ENCODE data around the gene FN3KRP. TPM values are rescaled to one million over a fixed set of nuclear protein-coding genes. Genes with fewer than 3 reads are reported as not detected.

Gene FN3KRP
- total and polyA plus RNA-seq, 2 experiments from 2014 or later = 17.0 to 27.4 TPM

DNA sequence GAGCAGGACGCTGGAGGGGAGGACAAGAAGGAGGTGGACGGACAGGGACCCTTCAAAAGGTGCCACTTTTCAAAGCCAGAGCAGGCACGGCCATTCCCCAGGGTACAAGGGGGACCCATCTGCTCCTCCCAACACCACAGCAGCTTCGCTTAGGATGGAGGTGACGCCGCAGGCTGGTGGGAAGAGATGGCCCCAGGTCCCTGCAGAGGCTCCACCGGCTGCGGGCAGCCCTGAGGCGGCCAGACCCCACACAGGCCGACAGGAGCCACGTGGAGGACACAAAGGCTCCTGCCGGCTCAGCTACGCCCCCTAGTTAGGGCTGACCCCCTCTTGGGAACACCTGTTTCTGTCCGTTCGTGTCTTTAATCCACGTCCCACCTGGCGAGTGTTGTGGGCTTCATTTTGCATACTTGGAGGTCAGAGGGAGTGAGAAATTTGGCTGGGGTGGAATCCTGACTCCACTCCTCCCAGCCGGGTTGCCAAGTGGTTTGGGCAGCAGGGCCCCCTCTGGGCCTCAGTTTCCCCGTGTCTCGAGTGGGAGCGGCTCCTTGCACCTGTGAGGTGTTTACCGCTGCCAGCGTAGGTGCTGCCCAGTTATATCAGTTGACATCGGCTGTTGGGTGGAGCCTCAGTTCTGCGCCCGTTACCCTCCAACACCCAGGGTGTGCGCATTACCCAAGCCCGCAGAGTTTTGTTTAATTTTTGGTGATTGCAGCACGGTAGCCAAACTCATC lies 5.8 kb upstream of the FN3KRP start:
- 87% methylated on average over 29 of the region's 29 CpGs for WGBS (ENCODE audit: low lambda C conversion rate, missing lambda C conversion rate)
- Histone ChIP-seq H3K27me3 (no peaks in the 10 kb centered on the region), H4K20me1 (ENCODE audit: insufficient read depth, poor library complexity, severe bottlenecking) (no peaks in the 10 kb centered on the region), H3K79me2 (no peaks in the 10 kb centered on the region), H3K9me3 (ENCODE audit: low read depth) (no peaks in the 10 kb centered on the region), H2AFZ (no peak overlapping the region), H3K4me2 (no peak overlapping the region), H3K4me1 (ENCODE audit: insufficient read depth) (peaks cover 1% of the 10 kb centered on the region), H3K9me2 (replicated peaks; ENCODE audit: insufficient read depth) (no peaks in the 10 kb centered on the region), H3K4me3 (no peak overlapping the region), H3K27ac (no peak overlapping the region), H3K36me3 (replicated peaks; ENCODE audit: insufficient read depth, low read depth) (no peaks in the 10 kb centered on the region)
- DNase-seq (ENCODE audit: low spot score) = no peak
- TF ChIP-seq EZH2phosphoT487 (IDR thresholded peaks at IDR 0.05; ENCODE audit: low read depth, severe bottlenecking, unreplicated experiment) (no peak), EZH2 (IDR thresholded peaks at IDR 0.05; ENCODE audit: borderline replicate concordance) (no peak)
- TF ChIP-seq, protein P1, sequence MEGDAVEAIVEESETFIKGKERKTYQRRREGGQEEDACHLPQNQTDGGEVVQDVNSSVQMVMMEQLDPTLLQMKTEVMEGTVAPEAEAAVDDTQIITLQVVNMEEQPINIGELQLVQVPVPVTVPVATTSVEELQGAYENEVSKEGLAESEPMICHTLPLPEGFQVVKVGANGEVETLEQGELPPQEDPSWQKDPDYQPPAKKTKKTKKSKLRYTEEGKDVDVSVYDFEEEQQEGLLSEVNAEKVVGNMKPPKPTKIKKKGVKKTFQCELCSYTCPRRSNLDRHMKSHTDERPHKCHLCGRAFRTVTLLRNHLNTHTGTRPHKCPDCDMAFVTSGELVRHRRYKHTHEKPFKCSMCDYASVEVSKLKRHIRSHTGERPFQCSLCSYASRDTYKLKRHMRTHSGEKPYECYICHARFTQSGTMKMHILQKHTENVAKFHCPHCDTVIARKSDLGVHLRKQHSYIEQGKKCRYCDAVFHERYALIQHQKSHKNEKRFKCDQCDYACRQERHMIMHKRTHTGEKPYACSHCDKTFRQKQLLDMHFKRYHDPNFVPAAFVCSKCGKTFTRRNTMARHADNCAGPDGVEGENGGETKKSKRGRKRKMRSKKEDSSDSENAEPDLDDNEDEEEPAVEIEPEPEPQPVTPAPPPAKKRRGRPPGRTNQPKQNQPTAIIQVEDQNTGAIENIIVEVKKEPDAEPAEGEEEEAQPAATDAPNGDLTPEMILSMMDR (IDR thresholded peaks at IDR 0.05; ENCODE audit: poor library complexity) = no peak

DNA sequence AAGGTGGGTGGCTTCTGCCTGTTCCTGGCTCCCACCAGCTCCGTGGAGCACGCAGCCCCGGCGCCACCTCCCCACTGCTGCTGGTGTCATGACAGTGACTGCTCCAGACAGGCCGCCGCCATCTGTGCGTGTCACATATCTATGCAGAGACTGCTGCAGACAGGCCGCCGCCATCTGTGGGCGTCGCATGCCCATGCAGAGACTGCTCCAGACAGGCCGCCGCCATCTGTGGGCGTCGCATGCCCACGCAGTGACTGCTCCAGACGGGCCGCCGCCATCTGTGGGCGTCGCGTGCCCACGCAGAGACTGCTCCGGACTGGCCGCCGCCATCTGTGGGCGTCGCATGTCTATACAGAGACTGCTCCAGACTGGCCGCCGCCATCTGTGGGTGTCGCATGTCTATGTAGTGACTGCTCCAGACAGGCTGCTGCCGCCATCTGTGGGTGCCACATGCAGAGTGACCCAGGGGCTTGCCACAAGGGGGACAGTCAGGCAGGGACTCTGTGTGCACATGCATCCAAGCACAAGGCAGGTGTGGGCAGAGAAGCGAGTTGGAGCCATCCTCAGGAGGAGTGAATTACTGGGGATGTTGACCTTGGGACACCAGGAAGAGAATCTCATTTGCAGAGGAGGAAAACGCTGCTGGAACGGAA lies 3.3 kb upstream of the FN3KRP start:
- Histone ChIP-seq H3K4me2 (no peak overlapping the region), H3K79me2 (peaks cover 13% of the 10 kb centered on the region), H3K27ac (no peak overlapping the region), H2AFZ (no peak overlapping the region), H3K27me3 (no peaks in the 10 kb centered on the region), H3K36me3 (replicated peaks; ENCODE audit: insufficient read depth, low read depth) (no peaks in the 10 kb centered on the region), H3K9me3 (ENCODE audit: low read depth) (no peaks in the 10 kb centered on the region), H4K20me1 (ENCODE audit: insufficient read depth, poor library complexity, severe bottlenecking) (no peaks in the 10 kb centered on the region), H3K9me2 (replicated peaks; ENCODE audit: insufficient read depth) (no peaks in the 10 kb centered on the region), H3K4me1 (ENCODE audit: insufficient read depth) (peaks cover 8% of the 10 kb centered on the region), H3K4me3 (no peak overlapping the region)
- no peak for DNase-seq (ENCODE audit: low spot score)
- WGBS (ENCODE audit: low lambda C conversion rate, missing lambda C conversion rate) = 93% methylated on average over 34 of the region's 35 CpGs
- TF ChIP-seq, protein P1 (IDR thresholded peaks at IDR 0.05; ENCODE audit: poor library complexity) = no peak
- TF ChIP-seq EZH2phosphoT487 (IDR thresholded peaks at IDR 0.05; ENCODE audit: low read depth, severe bottlenecking, unreplicated experiment) (no peak), EZH2 (IDR thresholded peaks at IDR 0.05; ENCODE audit: borderline replicate concordance) (no peak)

DNA sequence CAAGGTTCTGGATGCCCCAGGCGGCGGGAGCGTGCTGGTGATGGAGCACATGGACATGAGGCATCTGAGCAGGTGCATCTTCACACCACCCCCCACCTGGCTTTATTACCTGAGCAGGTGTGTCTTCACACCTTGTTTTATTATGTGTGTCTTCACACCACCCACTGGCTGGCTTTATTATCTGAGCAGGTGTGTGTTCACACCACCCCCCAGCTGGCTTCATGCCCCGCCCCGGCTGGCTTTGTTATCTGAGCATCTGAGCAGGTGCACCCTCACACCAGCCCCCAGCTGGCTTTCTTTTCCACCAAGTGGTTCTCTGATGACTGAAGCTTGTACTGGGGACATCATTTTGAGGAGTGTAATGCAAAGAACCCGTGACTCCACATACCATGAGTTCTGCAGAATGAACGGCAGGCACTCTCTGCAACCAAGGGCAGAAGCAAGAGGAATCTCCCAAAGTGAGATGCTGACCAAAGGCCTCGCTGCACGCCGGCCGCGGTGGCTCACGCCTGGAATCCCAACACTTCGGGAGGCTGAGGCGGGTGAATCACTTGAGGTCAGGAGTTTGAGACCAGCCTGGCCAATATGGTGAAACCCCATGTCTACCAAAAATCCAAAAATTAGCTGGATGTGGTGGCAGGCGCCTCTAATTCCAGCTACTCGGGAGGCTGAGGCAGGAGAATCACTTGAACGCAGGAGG lies 2.6 kb downstream of the FN3KRP start:
- Histone ChIP-seq H4K20me1 (ENCODE audit: insufficient read depth, poor library complexity, severe bottlenecking) (no peaks in the 10 kb centered on the region), H3K36me3 (replicated peaks; ENCODE audit: insufficient read depth, low read depth) (no peaks in the 10 kb centered on the region), H2AFZ (no peak overlapping the region), H3K27me3 (no peaks in the 10 kb centered on the region), H3K4me1 (ENCODE audit: insufficient read depth) (peaks cover 8% of the 10 kb centered on the region), H3K9me2 (replicated peaks; ENCODE audit: insufficient read depth) (no peaks in the 10 kb centered on the region), H3K4me3 (no peak overlapping the region), H3K9me3 (ENCODE audit: low read depth) (no peaks in the 10 kb centered on the region), H3K79me2 (peaks cover 15% of the 10 kb centered on the region), H3K4me2 (no peak overlapping the region), H3K27ac (no peak overlapping the region)
- TF ChIP-seq, protein P1 (IDR thresholded peaks at IDR 0.05; ENCODE audit: poor library complexity) = no peak
- no peak for TF ChIP-seq EZH2phosphoT487 (IDR thresholded peaks at IDR 0.05; ENCODE audit: low read depth, severe bottlenecking, unreplicated experiment)
- TF ChIP-seq EZH2 (IDR thresholded peaks at IDR 0.05; ENCODE audit: borderline replicate concordance) = no peak
- no peak for DNase-seq (ENCODE audit: low spot score)
- WGBS (ENCODE audit: low lambda C conversion rate, missing lambda C conversion rate) = 98% methylated on average over 18 of the region's 18 CpGs

Data from hepatocyte (in vitro differentiated cells).